K562 (cell line): ENCODE results near the gene ARAF. TPM values are rescaled to one million over a fixed set of nuclear protein-coding genes. Genes with fewer than 3 reads are reported as not detected.

ENCODE experiments used
- ATAC-seq: fragments of 200-7000 bp; cut with Tn5 transposase; 3 replicates; pipeline ENCODE4 v1.9.1; 2020; ENCODE audit warnings: moderate library complexity
- BruUV-seq: library from RNA; stranded (reverse); fragments of 400-500 nt; replicated peaks from 2 replicates; lab custom pipeline; 2021; lab: Mats Ljungman, UMichigan
- CTCF ChIA-PET: fragments of 300-600 bp; formaldehyde crosslinking; extraction: SDS; loops from one replicate; lab custom pipeline; 2021; ENCODE audit warnings: low intra/inter-chr PET ratio; lab: Yijun Ruan, JAX
- POLR2A ChIA-PET: fragments of 300-600, 350-650 bp; sonication (Branson Sonifier 250); formaldehyde crosslinking; extraction: SDS; loops from one replicate; lab custom pipeline; 2021; ENCODE audit warnings: antibody characterized with exemption, inconsistent platforms; lab: Yijun Ruan, JAX
- DNase-seq, 4 experiments: peaks; one replicate each; pipeline versions ENCODE4 v3.0.0 to v3.0.0-alpha.2; 2011 to 2018; ENCODE audit warnings: low spot score in 3 of 4, mixed read lengths in 3 of 4; ENCODE audit errors: extremely low read depth in 1 of 4
- FAIRE-seq: peaks from 2 replicates; lab custom pipeline; 2011; peaks lifted over from hg19 to GRCh38; lab: Jason Lieb, UNC
- H2AFZ ChIP-seq: 2 replicates; pipeline ENCODE4 v1.6.0; 2011; ENCODE audit warnings: low read depth, low read length, control low read depth, inconsistent platforms
- H3K27ac ChIP-seq: fragments of 200-600 bp; 3 replicates; pipeline ENCODE4 v1.8.0; 2011; ENCODE audit warnings: low read depth, mild to moderate bottlenecking, control low read depth, inconsistent platforms, low read length, moderate library complexity, mixed read lengths; ENCODE audit errors: extremely low read depth
- H3K27me3 ChIP-seq, 2 experiments: fragments of 300-600 bp in 1 of 2; 2 replicates in 1 of 2; 3 replicates in 1 of 2; pipeline versions ENCODE4 v1.6.0 to v1.8.0; 2011; ENCODE audit warnings: inconsistent platforms in 2 of 2, low read length in 2 of 2, mild to moderate bottlenecking in 1 of 2, mixed read lengths in 1 of 2, moderate library complexity in 1 of 2; ENCODE audit not compliant: control insufficient read depth in 2 of 2, insufficient read depth in 2 of 2
- H3K36me3 ChIP-seq: fragments of 300-600 bp; 3 replicates; pipeline ENCODE4 v1.8.0; 2011; ENCODE audit warnings: mild to moderate bottlenecking, low read length, inconsistent platforms; ENCODE audit not compliant: control insufficient read depth, insufficient read depth
- H3K4me1 ChIP-seq, 2 experiments: fragments of 200-600 bp in 1 of 2; replicated peaks in 1 of 2; 2 replicates in 1 of 2; 3 replicates in 1 of 2; pipeline versions ENCODE4 v1.5.1 to v1.8.0; 2011; ENCODE audit warnings: inconsistent platforms in 2 of 2, low read length in 2 of 2, mild to moderate bottlenecking in 1 of 2, mixed read lengths in 1 of 2, moderate library complexity in 1 of 2; ENCODE audit not compliant: control insufficient read depth in 2 of 2, insufficient read depth in 2 of 2
- H3K4me2 ChIP-seq: 2 replicates; pipeline ENCODE4 v1.6.1; 2011; ENCODE audit warnings: low read length, control low read depth, inconsistent platforms, mixed read lengths; ENCODE audit not compliant: insufficient read depth
- H3K4me3 ChIP-seq: fragments of 200-600 bp; sonication (generic), shearing (Covaris generic); 2 replicates; pipeline ENCODE4 v1.5.1; 2016; ENCODE audit warnings: control low read depth, inconsistent platforms
- H3K79me2 ChIP-seq: fragments of 200-600 bp; 3 replicates; pipeline ENCODE4 v1.8.0; 2011; ENCODE audit warnings: low read length, inconsistent platforms; ENCODE audit not compliant: control insufficient read depth, insufficient read depth
- H3K9ac ChIP-seq, 2 experiments: 2 replicates each; pipeline versions ENCODE4 v1.6.0 to v1.6.1; 2011; ENCODE audit warnings: low read depth in 2 of 2, low read length in 2 of 2, control low read depth in 1 of 2, inconsistent platforms in 1 of 2, mild to moderate bottlenecking in 1 of 2, mixed read lengths in 1 of 2; ENCODE audit not compliant: insufficient read depth in 1 of 2
- H3K9me1 ChIP-seq: one replicate; pipeline ENCODE4 v1.6.0; 2011; ENCODE audit warnings: inconsistent platforms, mild to moderate bottlenecking, low read length, moderate library complexity; ENCODE audit not compliant: control insufficient read depth, insufficient read depth
- H3K9me3 ChIP-seq: replicated peaks from 2 replicates; pipeline ENCODE4 v1.5.1; 2011; ENCODE audit warnings: low read depth, low read length, inconsistent platforms; ENCODE audit not compliant: control insufficient read depth, insufficient read depth
- H4K20me1 ChIP-seq: replicated peaks from 2 replicates; pipeline ENCODE4 v1.6.1; 2011; ENCODE audit warnings: low read length, inconsistent platforms, mixed read lengths; ENCODE audit not compliant: control insufficient read depth, insufficient read depth
- ATF7 ChIP-seq: fragments of 450-650 bp; IDR thresholded peaks from 2 replicates; pipeline ENCODE4 v1.7.1; 2014; ENCODE audit warnings: mild to moderate bottlenecking, moderate library complexity
- CHD4 ChIP-seq: fragments of 200-600 bp; sonication (generic); IDR thresholded peaks from 3 replicates; pipeline ENCODE4 v1.6.1; 2012; ENCODE audit warnings: low read depth, mild to moderate bottlenecking, mixed read lengths, low read length, inconsistent platforms; ENCODE audit not compliant: insufficient read depth, insufficient replicate concordance, poor library complexity, severe bottlenecking
- DACH1 ChIP-seq: fragments of 450-650 bp; IDR thresholded peaks from 2 replicates; pipeline ENCODE4 v1.6.1; 2018; ENCODE audit not compliant: partially characterized antibody
- EGR1 ChIP-seq: fragments of 450-650 bp; conservative IDR thresholded peaks from 2 replicates; pipeline ENCODE4 v1.6.1; 2017; ENCODE audit warnings: mild to moderate bottlenecking
- GABPA ChIP-seq: fragments of 200-800 bp; sonication (Bioruptor generic); conservative IDR thresholded peaks from 2 replicates; pipeline ENCODE4 v1.6.1; 2016; ENCODE audit warnings: low read depth, missing genetic modification characterization, missing compliant biosample characterization
- HNRNPUL1 ChIP-seq: fragments of 200-400 bp; formaldehyde crosslinking; IDR thresholded peaks from 2 replicates; pipeline ENCODE4 v1.6.1; 2017; ENCODE audit warnings: low read length
- KLF16 ChIP-seq: IDR thresholded peaks from 2 replicates; pipeline ENCODE4 v1.6.1; 2016; ENCODE audit warnings: antibody characterized with exemption
- MTF1 ChIP-seq: fragments of 250-450 bp; sonication (Bioruptor Pico); IDR thresholded peaks from 2 replicates; pipeline ENCODE4 v1.9.0; 2021; ENCODE audit warnings: moderate library complexity, mild to moderate bottlenecking, inconsistent platforms, borderline replicate concordance
- NFYB ChIP-seq: IDR thresholded peaks from 2 replicates; pipeline ENCODE4 v1.6.1; 2011; ENCODE audit warnings: mild to moderate bottlenecking, moderate library complexity; ENCODE audit not compliant: insufficient read length; ENCODE audit errors: extremely low read depth
- NRF1 ChIP-seq, 2 experiments: fragments of 450-650 bp; IDR thresholded peaks in 1 of 2; conservative IDR thresholded peaks in 1 of 2; 2 replicates each; pipeline ENCODE4 v1.6.1; 2014; ENCODE audit warnings: mild to moderate bottlenecking in 2 of 2
- PCBP1 ChIP-seq: fragments of 200-400 bp; formaldehyde crosslinking; IDR thresholded peaks from 2 replicates; pipeline ENCODE4 v1.6.1; 2018; ENCODE audit warnings: mild to moderate bottlenecking, low read depth, low read length; ENCODE audit not compliant: poor library complexity, severe bottlenecking
- POLR2A ChIP-seq: fragments of 450-650 bp; conservative IDR thresholded peaks from 2 replicates; pipeline ENCODE4 v1.6.1; 2016
- POLR2G ChIP-seq: fragments of 200-400 bp; formaldehyde crosslinking; IDR thresholded peaks from 2 replicates; pipeline ENCODE4 v1.6.1; 2017; ENCODE audit warnings: low read depth, mild to moderate bottlenecking, antibody characterized with exemption, low read length, moderate library complexity
- POLR2H ChIP-seq: IDR thresholded peaks from 2 replicates; pipeline ENCODE4 v1.6.1; 2016; ENCODE audit warnings: missing genetic modification characterization, low read depth, mild to moderate bottlenecking, control low read depth, missing compliant biosample characterization, moderate library complexity
- RBFOX2 ChIP-seq: fragments of 200-400 bp; formaldehyde crosslinking; IDR thresholded peaks from 2 replicates; pipeline ENCODE4 v1.6.1; 2017; ENCODE audit warnings: low read depth, mild to moderate bottlenecking, low read length, moderate library complexity
- SRSF3 ChIP-seq: fragments of 200-400 bp; formaldehyde crosslinking; IDR thresholded peaks from 2 replicates; pipeline ENCODE4 v1.6.1; 2016; ENCODE audit warnings: mild to moderate bottlenecking, low read length, moderate library complexity; ENCODE audit not compliant: insufficient read depth
- TAL1 ChIP-seq: fragments of 450-650 bp; IDR thresholded peaks from 2 replicates; pipeline ENCODE4 v1.6.1; 2016; ENCODE audit warnings: mild to moderate bottlenecking
- ZNF263 ChIP-seq: sonication (generic); formaldehyde crosslinking; IDR thresholded peaks from 2 replicates; pipeline ENCODE4 v1.8.0; 2022; ENCODE audit warnings: mild to moderate bottlenecking, missing genetic modification reagents, borderline replicate concordance
- ZNF785 ChIP-seq: fragments of 250-450 bp; sonication (Bioruptor Pico); IDR thresholded peaks from 2 replicates; pipeline ENCODE4 v1.4.0; 2020; ENCODE audit warnings: mild to moderate bottlenecking
- ZSCAN32 ChIP-seq: fragments of 450-650 bp; formaldehyde crosslinking; IDR thresholded peaks from 2 replicates; pipeline ENCODE4 v1.4.0; 2020; ENCODE audit warnings: mild to moderate bottlenecking, moderate library complexity
- WGBS: fragments of 100-300 bp; shearing (Covaris generic); methylation state at CpG from one replicate; pipeline ENCODE4 v1.1.6; 2016; ENCODE audit warnings: low coverage, mixed read lengths; ENCODE audit not compliant: insufficient coverage; ENCODE audit errors: missing lambda C conversion rate; 5-methylcytosine and 5-hydroxymethylcytosine counted together
- in situ Hi-C: fragments of 300-500 bp; cut with MboI; formaldehyde crosslinking; loops from 4 replicates; pipeline ENCODE4 v1.15.0; 2018; ENCODE audit warnings: inconsistent platforms, mixed read lengths
- intact Hi-C: fragments of 100-400 bp; cut with micrococcal nuclease; formaldehyde crosslinking; loops from 2 replicates; pipeline ENCODE4 v1.14.2; 2022
- polyA plus RNA-seq, 8 experiments: library from polyadenylated mRNA; depleted of rRNA in 4 of 8; stranded (reverse) in 5 of 8; unstranded in 3 of 8; fragments of >200 nt; fragmentation: Nextera tagmentation in 2 of 8; fragmentation: Illumina TruSeq in 1 of 8; extraction: Ambion mirVana in 2 of 8; extraction: Trizol in 1 of 8; gene quantifications; 2 replicates each; pipeline versions ENCODE4 v1.2.1 to v1.2.3, GENCODE V29; 2011 to 2014; ENCODE audit warnings: inconsistent platforms in 1 of 8, missing spikeins in 1 of 8
- total RNA-seq, 7 experiments: library from RNA; depleted of rRNA in 6 of 7; stranded (reverse); fragments of >200 nt in 6 of 7; fragmentation: Illumina TruSeq in 2 of 7; extraction: Trizol in 2 of 7; gene quantifications; 2 replicates each; pipeline versions ENCODE4 v1.2.1 to v1.2.3, GENCODE V29; 2011 to 2021; ENCODE audit warnings: low replicate concordance in 1 of 7
- TF ChIP-seq, protein P1 (sequence below): IDR thresholded peaks from 2 replicates; pipeline ENCODE4 v1.6.1; 2014; ENCODE audit warnings: antibody characterized with exemption

ARAF gene
- total and polyA plus RNA-seq, 9 of the 15 experiments (the other 6 are each of a cell fraction or from before 2014, with no cell fraction given) = 5.5 to 70.0 (median 29.4) TPM

DNA sequence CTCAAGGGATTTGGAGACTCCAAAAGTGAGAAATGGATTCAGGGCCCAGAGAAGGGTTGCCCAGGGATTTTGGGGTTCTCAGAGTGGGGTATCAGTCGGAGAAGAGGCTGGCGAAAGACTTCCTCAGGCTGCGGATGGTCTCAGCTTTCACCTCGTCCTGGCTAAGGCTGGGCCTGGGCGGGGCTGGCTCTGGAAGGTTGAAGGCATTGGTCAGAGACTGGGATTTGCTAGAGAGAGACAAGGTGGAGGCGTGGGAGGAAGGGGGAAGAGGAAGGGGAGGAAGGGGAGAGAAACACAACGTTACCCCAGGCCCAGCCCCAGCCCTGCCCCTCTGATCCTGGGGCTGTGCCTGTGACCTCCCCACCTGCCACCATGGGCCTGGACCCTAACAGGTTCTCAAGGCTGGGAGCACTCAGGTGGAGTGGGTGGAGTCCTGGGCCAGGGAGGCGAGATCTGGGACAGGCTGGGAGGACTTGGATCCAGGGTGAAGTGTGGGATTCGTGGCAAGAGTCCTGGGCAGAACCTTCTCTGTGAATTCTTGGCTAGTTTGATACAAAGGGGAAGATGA, 11.9 kb downstream of the ARAF start:
- WGBS = 70% methylated on average over 2 of the region's 9 CpGs

More for the DNA sequence above, 11.9 kb downstream of the ARAF start:
- Histone ChIP-seq H2AFZ (no peak overlapping the region), H3K4me3 (no peak overlapping the region), H3K4me1 (peaks cover 2 to 39% of the 10 kb centered on the region in 2 experiments; a peak in 3 of 5 replicates), H3K27me3 (no peaks in the 10 kb centered on the region), H3K9me1 (no peaks in the 10 kb centered on the region), H3K79me2 (no peaks in the 10 kb centered on the region), H4K20me1 (no peaks in the 10 kb centered on the region), H3K27ac (no peak overlapping the region), H3K9ac (peak overlapping the region in 1 of 2 experiments; percentile 40; a peak in 1 of 4 replicates), H3K4me2 (no peak overlapping the region), H3K9me3 (no peaks in the 10 kb centered on the region), H3K36me3 (peaks cover 43% of the 10 kb centered on the region; the same call in 2 of the 3 replicates)
- in situ Hi-C loops (no loop called here), intact Hi-C loops (no loop called here)
- peak in 2 of 4 experiments; percentile 13 to 28 for DNase-seq
- TF ChIP-seq, protein P1, sequence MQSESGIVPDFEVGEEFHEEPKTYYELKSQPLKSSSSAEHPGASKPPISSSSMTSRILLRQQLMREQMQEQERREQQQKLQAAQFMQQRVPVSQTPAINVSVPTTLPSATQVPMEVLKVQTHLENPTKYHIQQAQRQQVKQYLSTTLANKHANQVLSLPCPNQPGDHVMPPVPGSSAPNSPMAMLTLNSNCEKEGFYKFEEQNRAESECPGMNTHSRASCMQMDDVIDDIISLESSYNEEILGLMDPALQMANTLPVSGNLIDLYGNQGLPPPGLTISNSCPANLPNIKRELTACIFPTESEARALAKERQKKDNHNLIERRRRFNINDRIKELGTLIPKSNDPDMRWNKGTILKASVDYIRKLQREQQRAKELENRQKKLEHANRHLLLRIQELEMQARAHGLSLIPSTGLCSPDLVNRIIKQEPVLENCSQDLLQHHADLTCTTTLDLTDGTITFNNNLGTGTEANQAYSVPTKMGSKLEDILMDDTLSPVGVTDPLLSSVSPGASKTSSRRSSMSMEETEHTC = no peak
- no peak for TF ChIP-seq KLF16
- peak; percentile 97 for TF ChIP-seq ZNF263 (CRISPR knock-in tag)
- no peak for TF ChIP-seq SRSF3
- TF ChIP-seq MTF1 = no peak
- TF ChIP-seq NRF1 (conservative IDR thresholded peaks at IDR 0.05 in 1 of 2, IDR thresholded peaks at IDR 0.05 in 1 of 2) = no peak
- TF ChIP-seq GABPA (tag) = no peak
- no peak for TF ChIP-seq ZNF785 (CRISPR knock-in tag)
- TF ChIP-seq RBFOX2 = peak; percentile 44
- no peak for TF ChIP-seq ATF7
- TF ChIP-seq POLR2H (tag) = no peak
- TF ChIP-seq DACH1 = no peak
- 0 out of 2 replicates have a peak, but pooled peaks have one; percentile 54 for TF ChIP-seq POLR2G
- peak; percentile 56 for TF ChIP-seq EGR1
- TF ChIP-seq ZSCAN32 = no peak
- no peak for TF ChIP-seq NFYB
- TF ChIP-seq POLR2A = 0 out of 2 replicates have a peak, but pooled peaks have one; percentile 17
- TF ChIP-seq CHD4 = no peak
- no peak for TF ChIP-seq TAL1
- TF ChIP-seq HNRNPUL1 = no peak
- TF ChIP-seq PCBP1 = no peak
- ChIA-PET POLR2A (no interaction called here), CTCF (no interaction called here)
- no TSS peak for BruUV-seq
- peak; percentile 26 for FAIRE-seq
- peak; percentile 66 for ATAC-seq
